HG02852 (cell line): ENCODE results near the gene TAOK3.
"Not testable (repeated sequence)": the region's sequence is repeated elsewhere in the genome, so short reads cannot be mapped to it uniquely, and the experiment has no call there.

Source experiments
- ATAC-seq: cut with Tn5 transposase; IDR thresholded peaks from one replicate; pipeline ENCODE4 v1.9.1; 2021; ENCODE audit warnings: mild to moderate bottlenecking, moderate library complexity; ENCODE audit not compliant: unreplicated experiment

TAOK3 gene

DNA sequence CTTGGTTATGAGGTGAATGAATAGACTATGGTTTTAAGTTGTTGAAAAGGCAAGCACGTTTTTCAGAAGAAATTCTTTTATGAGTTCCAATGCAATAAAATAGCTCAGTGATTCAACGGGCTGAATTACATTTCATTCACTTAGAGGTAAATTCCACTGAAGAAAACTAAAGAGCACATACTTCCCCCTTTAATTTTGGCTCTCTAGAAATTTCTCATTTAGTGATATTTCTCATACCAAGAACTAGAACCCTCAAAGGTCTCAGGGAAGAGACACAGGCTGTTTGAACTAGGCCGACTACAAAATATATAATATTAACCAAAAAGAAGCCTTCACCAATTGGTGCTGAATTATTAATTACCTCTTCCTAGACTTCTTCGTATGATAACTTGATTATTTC lies 68.6 kb downstream of the TAOK3 start:
- no peak for ATAC-seq

DNA sequence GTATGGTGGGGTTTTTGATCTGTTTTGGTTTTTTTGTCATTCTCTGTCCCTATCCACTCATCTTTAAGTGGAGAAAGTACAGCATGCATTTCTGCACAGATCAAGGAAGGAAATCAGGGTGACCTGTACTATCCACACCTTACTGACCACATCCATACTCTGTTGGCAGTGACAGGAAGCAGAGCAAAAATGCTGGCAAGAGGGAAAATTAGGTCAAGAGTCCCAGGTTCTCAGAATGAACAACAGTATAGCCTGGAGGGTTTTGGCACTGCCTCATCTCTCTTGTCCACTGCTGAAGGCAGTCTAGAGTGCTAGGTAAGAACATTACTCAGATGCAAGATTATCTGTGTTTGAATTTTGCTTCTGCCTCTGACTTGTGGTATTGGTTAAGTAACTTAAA lies 70.7 kb downstream of the TAOK3 start:
- ATAC-seq: no peak

GRCh38 chr12:118299791-118300460 lies 72.8 kb downstream of the TAOK3 start:
- no peak for ATAC-seq

GRCh38 chr12:118297284-118297683 lies 75.4 kb downstream of the TAOK3 start:
- ATAC-seq: no peak

- no peak for ATAC-seq
Measured at GRCh38 chr12:118292836-118293235, 79.9 kb downstream of the TAOK3 start.

DNA sequence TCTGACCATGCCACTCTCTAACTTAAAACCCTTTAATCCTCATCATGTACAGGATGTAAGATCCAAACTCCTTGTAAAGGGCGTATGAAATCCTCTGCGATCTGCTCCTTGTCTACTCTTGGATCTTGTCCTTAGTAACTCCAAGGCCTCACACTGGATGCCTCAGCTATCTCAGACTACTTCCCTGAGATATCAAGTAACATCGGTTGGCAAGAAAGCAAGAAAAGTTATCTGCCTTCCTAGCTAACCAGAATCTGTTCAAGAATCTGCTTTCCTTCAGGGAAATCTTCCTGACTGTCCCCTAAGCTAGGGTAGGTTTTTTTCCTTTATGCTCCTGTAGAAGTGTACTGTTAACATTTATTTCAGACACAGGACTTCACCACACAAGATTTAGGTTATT lies 82.6 kb downstream of the TAOK3 start:
- no peak for ATAC-seq

DNA sequence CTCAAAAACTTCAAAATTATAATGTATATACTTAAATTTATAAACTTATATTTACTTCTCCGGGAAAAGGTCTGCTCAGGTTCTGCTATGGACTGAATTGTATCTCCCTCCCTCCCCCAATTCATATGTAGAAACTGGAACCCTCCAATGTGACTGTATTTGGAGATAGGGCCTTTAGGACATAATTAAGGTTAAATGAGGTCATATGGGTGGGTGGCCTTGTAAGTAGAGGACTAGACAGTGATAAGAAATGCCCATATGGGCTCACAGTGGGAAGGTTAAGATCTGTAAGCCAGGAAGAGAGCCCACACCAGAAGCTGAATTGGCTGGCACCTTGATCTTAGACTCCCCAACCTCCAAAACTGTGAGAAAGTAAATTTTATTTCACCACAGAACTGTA lies 84.5 kb downstream of the TAOK3 start:
- no peak for ATAC-seq

- no peak for ATAC-seq
Measured at GRCh38 chr12:118287728-118288127, 85.0 kb downstream of the TAOK3 start.

DNA sequence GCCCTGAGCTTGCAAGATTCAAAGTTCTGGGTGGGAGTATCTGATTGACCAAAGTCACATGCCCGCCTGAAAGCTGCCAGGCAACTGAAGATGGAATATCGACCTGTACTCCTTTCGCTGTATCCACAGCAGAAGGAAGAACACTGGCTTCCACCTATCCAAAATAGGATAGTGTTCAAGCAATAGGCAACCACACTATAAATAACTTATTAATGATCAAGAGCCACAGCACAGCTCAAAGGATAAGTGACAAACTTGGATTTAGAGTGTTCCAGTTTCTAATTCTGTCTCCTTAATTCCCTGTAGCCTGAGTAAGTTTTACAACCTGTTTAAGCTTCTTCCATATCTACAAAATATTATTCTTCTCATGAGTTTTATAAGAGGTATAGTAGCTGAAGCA lies 89.9 kb downstream of the TAOK3 start:
- ATAC-seq: no peak

GRCh38 chr12:118278288-118278687 lies 94.4 kb downstream of the TAOK3 start:
- not testable (repeated sequence) for ATAC-seq

- no peak for ATAC-seq
Measured at GRCh38 chr12:118274066-118274465, 98.6 kb downstream of the TAOK3 start.

- no peak for ATAC-seq
Measured at GRCh38 chr12:118271770-118272417, 100.8 kb downstream of the TAOK3 start.

DNA sequence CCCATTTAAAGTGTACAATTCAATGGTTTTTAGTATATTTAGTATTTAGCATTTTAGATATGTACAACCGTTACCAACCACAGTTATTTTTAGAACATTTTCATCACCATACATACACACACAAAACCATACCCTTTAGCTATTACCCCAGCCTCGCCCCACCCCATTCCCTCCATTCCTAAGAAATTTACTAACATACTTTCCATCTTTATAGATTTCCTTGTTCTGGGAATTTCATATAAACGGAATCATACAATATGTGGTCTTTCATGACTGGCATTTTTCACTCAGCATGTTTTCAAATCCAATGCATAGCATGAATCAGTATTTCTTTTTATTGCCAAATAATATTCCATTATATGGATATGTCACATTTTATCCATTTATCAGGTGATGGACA lies 101.5 kb downstream of the TAOK3 start:
- ATAC-seq: no peak

- no peak for ATAC-seq
Measured at GRCh38 chr12:118269806-118270205, 102.9 kb downstream of the TAOK3 start.

DNA sequence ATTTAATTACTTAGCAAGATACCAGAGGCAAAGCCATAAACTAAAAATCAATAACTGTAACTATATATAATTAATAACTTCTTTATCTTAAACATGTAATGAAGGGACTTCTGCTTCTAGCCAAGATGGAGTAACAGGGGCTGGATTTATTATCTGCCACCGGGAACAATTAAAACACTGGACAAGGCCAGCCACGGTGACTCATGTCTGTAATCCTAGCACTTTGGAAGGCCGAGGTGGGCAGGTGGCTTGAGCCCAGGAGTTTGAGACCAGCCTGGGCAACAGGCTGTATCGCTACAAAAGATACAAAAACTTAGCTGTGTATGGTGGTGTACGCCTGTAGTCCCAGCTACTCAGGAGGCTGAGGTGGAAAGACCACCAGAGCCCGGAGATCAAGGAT lies 113.6 kb downstream of the TAOK3 start:
- no peak for ATAC-seq

DNA sequence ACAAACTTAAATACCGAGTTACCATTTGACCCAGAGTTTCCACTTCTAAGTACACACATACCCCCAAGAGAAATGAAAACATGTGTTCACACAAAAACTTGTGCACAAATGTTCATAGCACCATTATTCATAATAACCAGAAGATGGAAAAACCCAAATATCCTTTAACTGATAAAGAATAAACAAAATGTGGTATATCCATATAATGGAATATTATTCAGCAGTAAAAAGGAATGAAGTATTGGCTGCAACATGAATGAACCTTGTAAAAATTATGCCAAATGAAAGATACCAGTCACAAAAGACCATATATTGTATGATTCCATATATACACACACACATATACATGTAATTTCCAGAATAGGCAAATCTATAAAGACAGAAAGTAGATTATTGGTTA lies 116.4 kb downstream of the TAOK3 start:
- ATAC-seq: no peak

GRCh38 chr12:118249547-118249946 lies 123.2 kb downstream of the TAOK3 start:
- ATAC-seq: no peak

DNA sequence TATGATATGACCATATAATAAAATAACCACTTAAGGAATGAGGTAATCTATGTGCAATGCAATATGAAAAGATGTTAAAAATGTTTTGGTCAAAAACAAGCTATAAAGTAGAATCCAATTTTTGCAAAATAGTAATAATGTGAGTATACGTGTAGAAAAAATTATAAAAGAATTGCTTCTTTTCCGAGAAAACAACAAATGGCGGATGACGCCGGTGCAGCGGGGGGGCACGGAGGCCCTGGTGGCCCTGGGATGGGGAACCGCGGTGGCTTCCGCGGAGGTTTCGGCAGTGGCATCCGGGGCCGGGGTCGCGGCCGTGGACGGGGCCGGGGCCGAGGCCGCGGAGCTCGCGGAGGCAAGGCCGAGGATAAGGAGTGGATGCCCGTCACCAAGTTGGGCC lies 126.8 kb downstream of the TAOK3 start:
- ATAC-seq: not testable (repeated sequence)

GRCh38 chr12:118238888-118239287 lies 133.8 kb downstream of the TAOK3 start:
- ATAC-seq: no peak

DNA sequence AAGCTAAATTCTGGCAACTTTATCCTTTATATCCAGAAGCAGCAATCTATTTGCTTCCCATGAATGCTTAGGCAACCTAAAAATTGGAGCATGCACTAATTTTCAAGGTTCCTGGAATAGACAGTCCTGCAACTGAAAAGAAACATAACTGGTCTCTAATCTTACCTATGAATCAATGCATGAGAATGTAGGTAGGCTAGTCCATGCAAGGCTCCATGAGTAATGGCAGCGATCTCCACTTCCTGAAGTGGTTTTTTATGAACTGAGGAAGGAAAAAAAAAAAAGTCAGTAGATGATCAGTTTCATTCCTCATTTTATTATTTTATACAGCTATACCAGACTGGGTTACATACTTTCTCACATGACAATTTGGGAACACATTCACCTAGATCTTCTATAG lies 134.8 kb downstream of the TAOK3 start:
- ATAC-seq: no peak

DNA sequence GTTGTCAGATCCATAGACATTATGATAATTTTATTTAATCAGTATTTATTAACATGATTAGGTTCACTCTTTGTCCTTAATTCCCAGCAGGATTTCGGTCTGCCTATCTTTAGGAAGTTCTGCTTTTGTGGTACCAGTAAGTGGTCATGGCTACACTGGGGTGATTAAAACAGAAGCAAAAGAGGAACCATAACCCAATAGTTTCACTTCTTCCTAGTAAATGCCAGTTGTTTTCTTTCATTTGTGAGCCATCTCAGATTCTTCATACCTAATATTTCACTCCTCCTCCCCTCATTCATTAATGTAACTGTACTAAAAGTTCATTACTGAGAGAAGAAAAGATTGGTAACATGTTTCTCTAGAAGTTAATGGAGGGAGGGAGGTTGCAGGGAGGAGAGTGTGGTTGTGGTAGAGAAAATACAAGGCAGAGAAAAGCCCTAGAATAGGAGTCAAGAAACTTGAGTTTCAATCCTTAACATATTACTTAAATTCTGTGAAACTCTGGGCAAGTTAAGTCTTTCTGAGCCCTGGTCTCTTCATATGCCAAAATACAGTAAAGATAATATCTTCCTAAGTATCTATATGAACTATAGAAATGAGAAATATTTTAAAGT lies 135.5 kb downstream of the TAOK3 start:
- peak; percentile 87 for ATAC-seq

- ATAC-seq: no peak
Measured at GRCh38 chr12:118220702-118221101, 152.0 kb downstream of the TAOK3 start.
